GM23248 (cell line): ENCODE data around the gene WDR6. TPM values are rescaled to one million over a fixed set of nuclear protein-coding genes. Genes with fewer than 3 reads are reported as not detected.

Experiments
- DNase-seq: peaks from one replicate; pipeline ENCODE4 v3.0.0-alpha.2; 2015
- H2AFZ ChIP-seq: fragments of 200-600 bp; sonication (generic); 2 replicates; pipeline ENCODE4 v1.6.1; 2016; ENCODE audit warnings: antibody characterized with exemption
- H3F3A ChIP-seq: fragments of 200-600 bp; sonication (generic); 2 replicates; pipeline ENCODE4 v1.6.1; 2016; ENCODE audit warnings: mild to moderate bottlenecking, antibody characterized with exemption, mixed run types; ENCODE audit not compliant: insufficient read depth
- H3K27ac ChIP-seq: fragments of 200-600 bp; sonication (generic); 2 replicates; pipeline ENCODE4 v1.5.1; 2016; ENCODE audit warnings: mild to moderate bottlenecking
- H3K27me3 ChIP-seq: fragments of 200-600 bp; sonication (generic); replicated peaks from 2 replicates; pipeline ENCODE4 v1.6.1; 2016; ENCODE audit warnings: mild to moderate bottlenecking; ENCODE audit not compliant: insufficient read depth
- H3K36me3 ChIP-seq: fragments of 200-600 bp; sonication (generic); 2 replicates; pipeline ENCODE4 v1.6.1; 2016; ENCODE audit warnings: low read depth, mild to moderate bottlenecking
- H3K4me1 ChIP-seq: fragments of 200-600 bp; sonication (generic); 2 replicates; pipeline ENCODE4 v1.6.1; 2016; ENCODE audit warnings: mild to moderate bottlenecking; ENCODE audit not compliant: insufficient read depth
- H3K4me2 ChIP-seq: fragments of 200-600 bp; sonication (generic); one replicate; pipeline ENCODE4 v1.6.1; 2016; ENCODE audit warnings: mild to moderate bottlenecking; ENCODE audit not compliant: unreplicated experiment
- H3K4me3 ChIP-seq: fragments of 200-600 bp; sonication (generic); 2 replicates; pipeline ENCODE4 v1.5.1; 2016; ENCODE audit warnings: mild to moderate bottlenecking
- H3K79me2 ChIP-seq: fragments of 200-600 bp; sonication (generic); 2 replicates; pipeline ENCODE4 v1.6.1; 2016; ENCODE audit warnings: mild to moderate bottlenecking; ENCODE audit not compliant: insufficient read depth
- H3K9ac ChIP-seq: fragments of 200-600 bp; sonication (generic); 2 replicates; pipeline ENCODE4 v1.6.1; 2016; ENCODE audit warnings: mild to moderate bottlenecking
- H3K9me2 ChIP-seq: fragments of 200-600 bp; sonication (generic); 2 replicates; pipeline ENCODE4 v1.6.1; 2016; ENCODE audit warnings: mixed run types, mild to moderate bottlenecking, moderate library complexity; ENCODE audit not compliant: insufficient read depth
- H3K9me3 ChIP-seq: fragments of 200-600 bp; sonication (generic); one replicate; pipeline ENCODE4 v1.6.1; 2017; ENCODE audit warnings: low read depth
- H4K20me1 ChIP-seq: fragments of 200-600 bp; sonication (generic); 2 replicates; pipeline ENCODE4 v1.6.0; 2016; ENCODE audit not compliant: insufficient read depth
- EZH2 ChIP-seq: fragments of 200-600 bp; sonication (generic); IDR thresholded peaks from 2 replicates; pipeline ENCODE4 v1.6.1; 2018; ENCODE audit warnings: antibody characterized with exemption, mild to moderate bottlenecking; ENCODE audit not compliant: insufficient read depth, poor library complexity, severe bottlenecking
- EZH2phosphoT487 ChIP-seq: fragments of 200-600 bp; sonication (generic); IDR thresholded peaks from 2 replicates; pipeline ENCODE4 v1.6.1; 2018; ENCODE audit warnings: antibody characterized with exemption, moderate library complexity, mild to moderate bottlenecking, low read depth; ENCODE audit not compliant: insufficient read depth
- WGBS, 2 experiments: methylation state at CpG; one replicate each; pipeline ENCODE4 v1.1.6; 2015 to 2017; ENCODE audit warnings: low lambda C conversion rate in 2 of 2, low coverage in 1 of 2; ENCODE audit errors: missing lambda C conversion rate in 2 of 2; 5-methylcytosine and 5-hydroxymethylcytosine counted together
- in situ Hi-C: fragments of 300-500 bp; cut with MboI; formaldehyde crosslinking; loops from 2 replicates; pipeline ENCODE4 v1.15.0; 2020
- polyA plus RNA-seq: library from polyadenylated mRNA; unstranded; fragments of >200 nt; fragmentation: Nextera tagmentation; extraction: Ambion mirVana; gene quantifications from 2 replicates; pipeline ENCODE4 v1.2.1, GENCODE V29; 2016
- total RNA-seq: library from RNA; depleted of rRNA; stranded (reverse); fragments of >200 nt; shearing (Covaris generic); gene quantifications from 2 replicates; pipeline ENCODE4 v1.2.3, GENCODE V29; 2014

WDR6 gene
- total and polyA plus RNA-seq, 2 experiments from 2014 or later, result 51.3 to 60.8 TPM

DNA sequence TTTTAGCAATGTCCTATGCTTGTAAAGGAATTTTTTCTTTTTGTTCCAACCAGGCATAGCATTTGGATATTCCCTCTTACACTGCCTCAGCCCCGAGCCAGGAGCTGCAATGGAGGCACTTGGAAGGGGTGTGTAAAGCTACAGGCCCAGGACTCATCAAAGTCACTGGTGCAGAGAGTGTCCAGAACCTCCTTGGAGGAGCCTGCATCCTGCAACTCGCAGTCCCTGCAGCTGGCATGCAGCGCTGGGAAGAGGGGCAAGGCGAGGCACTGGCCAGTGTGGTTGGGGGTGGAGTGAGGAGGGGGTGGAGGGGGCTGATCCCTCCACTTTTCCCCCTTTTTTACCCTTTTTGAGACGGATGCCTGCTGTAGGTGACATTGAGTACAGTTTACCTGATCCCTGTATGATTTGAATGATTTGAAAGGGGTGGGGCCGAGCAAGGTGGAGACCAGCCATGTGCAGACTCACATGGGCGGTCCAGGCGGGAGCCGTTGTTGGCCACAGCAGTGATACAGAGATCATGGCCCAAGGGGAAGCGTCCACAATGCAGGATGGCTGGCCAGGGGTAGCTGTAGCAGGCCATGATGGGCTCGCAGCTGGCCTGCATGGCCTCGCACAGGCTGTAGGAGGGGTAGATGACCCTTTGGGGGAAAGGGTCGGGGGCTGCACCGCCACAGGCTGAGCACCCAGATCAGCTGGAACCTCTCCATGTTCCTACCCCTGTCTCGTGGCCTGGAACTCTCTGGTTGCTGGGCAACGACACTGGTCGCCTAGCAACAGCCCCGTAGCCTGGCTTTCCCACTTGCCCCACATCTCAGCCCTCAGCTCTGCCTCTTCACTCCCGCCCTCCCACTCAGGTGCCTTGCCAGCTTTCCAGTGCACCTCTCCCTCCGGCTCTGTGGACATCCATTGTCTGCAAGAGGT lies 9.2 kb upstream of the WDR6 start:
- TF ChIP-seq EZH2, result no peak
- TF ChIP-seq EZH2phosphoT487, result no peak
- H4K20me1 ChIP-seq, result no peaks in the 10 kb centered on the region
- no peak for DNase-seq

DNA sequence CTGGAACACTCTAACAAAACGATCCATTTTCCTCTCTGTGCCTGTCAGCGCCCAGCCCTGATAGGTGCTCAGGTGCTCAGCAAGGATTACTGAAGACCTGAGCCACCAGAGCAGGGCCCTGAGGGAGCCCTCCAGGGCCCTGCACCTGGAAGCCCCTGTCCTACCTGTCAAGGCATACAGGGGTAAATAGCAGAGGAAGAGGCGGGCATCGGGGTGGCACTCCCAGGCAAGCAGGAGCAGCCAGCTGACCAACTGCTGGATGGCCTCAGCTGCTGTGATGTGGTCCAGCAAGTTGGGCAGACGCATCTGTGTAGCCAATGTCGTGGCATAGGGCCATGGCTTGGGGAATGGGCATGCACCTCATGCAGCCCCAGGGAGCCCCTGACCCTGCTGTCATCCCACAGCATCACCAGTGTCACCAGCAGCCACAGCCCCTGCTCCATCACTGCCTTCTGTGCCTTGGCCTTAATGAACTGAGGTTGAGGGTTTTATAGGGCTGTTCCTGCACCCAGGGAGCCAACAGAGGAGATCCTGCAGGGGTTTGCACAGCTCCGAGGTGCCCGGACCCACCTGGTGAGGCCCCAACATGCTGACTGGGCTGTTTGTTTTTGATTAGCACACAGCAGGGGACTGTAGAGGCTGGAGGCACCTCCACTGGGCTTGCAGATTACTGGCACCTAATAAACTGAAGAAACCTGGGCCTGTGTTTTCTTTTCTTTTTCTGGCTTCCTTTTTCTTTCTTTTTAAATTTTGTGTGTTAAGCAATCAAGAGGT lies 7.9 kb upstream of the WDR6 start:
- in situ Hi-C loops, result no loop called here
- Histone ChIP-seq H3K4me1 (no peaks in the 10 kb centered on the region), H2AFZ (no peak overlapping the region), H3K9me2 (no peaks in the 10 kb centered on the region), H3K4me2 (no peak overlapping the region), H3F3A (no peaks in the 10 kb centered on the region), H3K79me2 (peaks cover 20% of the 10 kb centered on the region), H4K20me1 (no peaks in the 10 kb centered on the region), H3K36me3 (no peaks in the 10 kb centered on the region), H3K27ac (no peak overlapping the region), H3K4me3 (no peak overlapping the region), H3K27me3 (no peaks in the 10 kb centered on the region), H3K9me3 (no peaks in the 10 kb centered on the region), H3K9ac (no peak overlapping the region)
- TF ChIP-seq EZH2phosphoT487 (no peak), EZH2 (no peak)
- WGBS, 2 experiments, result 84 to 89% methylated on average over 8 of the region's 8 CpGs
- DNase-seq, result no peak

More for the DNA sequence above, 9.2 kb upstream of the WDR6 start:
- Histone ChIP-seq H3K9ac (no peak overlapping the region), H3K36me3 (no peaks in the 10 kb centered on the region), H3K4me2 (no peak overlapping the region), H3K27ac (no peak overlapping the region), H3K4me1 (no peaks in the 10 kb centered on the region), H3K9me2 (no peaks in the 10 kb centered on the region), H3K4me3 (no peak overlapping the region), H3K79me2 (peaks cover 33% of the 10 kb centered on the region), H2AFZ (no peak overlapping the region), H3F3A (no peaks in the 10 kb centered on the region), H3K27me3 (no peaks in the 10 kb centered on the region), H3K9me3 (no peaks in the 10 kb centered on the region)
- in situ Hi-C loops, result no loop called here
- WGBS, 2 experiments, result 74 to 79% methylated on average over 16 to 20 of the region's 20 CpGs

- H3K27me3 ChIP-seq, result no peaks in the 10 kb centered on the region
- no peak overlapping the region for H3K4me2 ChIP-seq
- no peak overlapping the region for H2AFZ ChIP-seq
- no peak overlapping the region for H3K4me3 ChIP-seq
- no peak overlapping the region for H3K27ac ChIP-seq
- DNase-seq, result no peak
- H3K9me3 ChIP-seq, result no peaks in the 10 kb centered on the region
- H3K9ac ChIP-seq, result no peak overlapping the region
- H3K9me2 ChIP-seq, result no peaks in the 10 kb centered on the region
- H3K79me2 ChIP-seq, result peaks cover 12% of the 10 kb centered on the region
- 86 to 92% methylated on average over 6 of the region's 6 CpGs for WGBS, 2 experiments
- no peaks in the 10 kb centered on the region for H3F3A ChIP-seq
- no peaks in the 10 kb centered on the region for H3K36me3 ChIP-seq
- in situ Hi-C loops, result no loop called here
- H4K20me1 ChIP-seq, result no peaks in the 10 kb centered on the region
- H3K4me1 ChIP-seq, result no peaks in the 10 kb centered on the region
- TF ChIP-seq EZH2 (no peak), EZH2phosphoT487 (no peak)
Observed at GRCh38 chr3:49001155-49001554, 6.0 kb upstream of the WDR6 start.
